Umbilical cord (tissue), 2 donors: Measurements from ENCODE around the gene MCRS1. TPM values are rescaled to one million over a fixed set of nuclear protein-coding genes. Genes with fewer than 3 reads are reported as not detected.

Experiments used
- DNase-seq: peaks from one replicate; pipeline ENCODE4 v3.0.0-alpha.2; 2015; ENCODE audit warnings: low spot score
- total RNA-seq: library from RNA; depleted of rRNA; stranded (reverse); fragments of >200 nt; gene quantifications from one replicate; pipeline ENCODE4 v1.2.3, GENCODE V29; 2014; ENCODE audit warnings: low replicate concordance; ENCODE audit not compliant: insufficient read depth

The MCRS1 gene
- total RNA-seq, 1 donor from 2014 or later, result 36.8 TPM

DNA sequence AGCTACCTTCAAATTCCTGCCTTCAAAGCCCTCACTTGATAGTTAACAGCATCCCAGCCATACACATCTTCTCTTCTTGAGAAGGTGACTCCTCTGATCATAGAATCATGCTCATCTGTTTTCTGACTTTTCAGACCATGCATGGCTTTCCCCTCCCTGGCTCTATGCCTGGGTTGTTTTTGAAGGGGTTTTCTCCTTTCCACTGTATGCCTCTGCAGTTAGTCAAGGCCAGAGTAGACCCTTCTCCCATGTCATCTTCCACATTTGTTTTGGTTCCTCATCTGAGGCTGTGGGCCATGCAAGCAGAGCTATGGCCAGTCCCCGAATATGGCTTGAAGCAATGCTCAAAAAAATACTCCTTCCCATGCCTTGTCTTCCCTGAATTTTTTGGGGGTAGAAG, 14.3 kb upstream of the MCRS1 start:
- DNase-seq, result no peak

DNA sequence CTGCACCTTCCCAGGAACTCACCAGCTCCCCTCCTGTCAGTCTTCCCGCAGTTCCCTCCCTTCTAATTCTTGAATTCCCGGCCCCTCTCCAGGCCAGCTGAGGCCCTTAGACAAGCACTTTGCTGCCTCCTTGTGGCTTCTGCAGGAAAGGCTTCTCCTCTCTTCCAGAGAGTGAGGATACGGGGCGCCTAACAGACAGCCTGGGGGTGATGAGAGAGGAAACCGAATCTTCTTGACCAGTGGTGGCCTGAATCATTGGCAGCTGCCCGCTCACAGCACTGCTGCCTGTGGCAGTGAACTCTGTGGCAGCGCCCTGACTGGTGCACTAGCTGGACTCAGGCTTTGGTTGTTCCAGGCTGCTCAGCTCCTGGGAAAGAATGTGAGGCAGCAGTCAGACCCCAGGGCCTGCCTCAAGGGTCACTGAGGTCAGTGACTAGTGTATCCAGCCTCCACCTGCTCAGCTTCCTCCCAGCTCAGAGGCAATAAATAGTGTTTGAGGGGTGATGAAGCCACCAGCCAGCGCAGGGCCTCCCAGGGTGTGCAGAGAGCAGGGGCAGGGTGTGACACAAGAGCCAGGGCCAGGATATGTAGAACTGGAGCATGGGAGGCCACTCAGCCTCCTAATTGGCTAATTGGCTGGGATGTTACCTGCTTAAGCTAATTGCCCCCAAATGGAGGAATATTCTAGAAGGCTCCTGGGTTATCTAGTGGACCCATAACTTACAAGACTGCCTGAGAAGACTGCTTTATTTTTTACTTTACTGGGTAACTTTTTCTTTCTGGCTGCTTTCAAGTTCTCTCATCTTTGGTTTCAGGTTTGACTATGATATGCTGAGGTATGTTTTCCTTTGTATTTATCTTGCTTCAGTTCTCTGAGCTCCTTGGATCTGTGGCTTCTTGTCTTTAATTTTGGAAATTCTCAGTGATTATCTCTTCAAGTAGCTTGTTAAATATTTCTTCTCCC, 12.9 kb upstream of the MCRS1 start:
- peak; percentile 78 for DNase-seq

DNA sequence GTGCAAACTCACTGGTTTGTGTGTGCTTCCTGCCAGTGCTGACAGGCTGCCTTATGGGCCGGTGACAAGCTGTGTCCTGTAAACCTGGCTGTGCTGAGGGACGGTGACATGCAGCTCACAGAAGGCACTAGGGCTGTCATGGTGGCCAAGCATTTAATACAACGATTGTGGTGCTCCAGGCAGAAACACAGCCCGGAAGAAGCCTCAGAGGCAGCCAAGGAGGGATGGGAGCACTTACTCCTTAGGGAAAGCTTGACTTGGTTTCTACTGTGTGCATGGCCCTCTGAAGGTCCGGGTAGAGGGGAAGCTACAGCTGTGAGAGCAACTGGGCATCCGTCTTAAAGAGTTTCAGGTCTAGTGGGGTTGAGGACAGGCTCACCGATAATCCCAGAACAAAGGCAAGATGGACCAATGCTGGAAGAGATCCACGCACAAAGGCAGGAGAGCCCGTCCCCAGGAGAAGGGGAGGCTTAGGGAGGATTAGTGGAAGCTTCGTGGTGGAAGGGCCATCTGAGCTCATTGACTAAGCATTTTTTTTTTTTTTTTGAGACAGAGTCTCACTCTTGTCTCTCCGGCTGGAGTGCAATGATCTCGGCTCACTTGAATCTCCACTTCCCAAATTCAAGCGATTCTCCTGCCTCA, 10.7 kb upstream of the MCRS1 start:
- DNase-seq, result no peak

DNA sequence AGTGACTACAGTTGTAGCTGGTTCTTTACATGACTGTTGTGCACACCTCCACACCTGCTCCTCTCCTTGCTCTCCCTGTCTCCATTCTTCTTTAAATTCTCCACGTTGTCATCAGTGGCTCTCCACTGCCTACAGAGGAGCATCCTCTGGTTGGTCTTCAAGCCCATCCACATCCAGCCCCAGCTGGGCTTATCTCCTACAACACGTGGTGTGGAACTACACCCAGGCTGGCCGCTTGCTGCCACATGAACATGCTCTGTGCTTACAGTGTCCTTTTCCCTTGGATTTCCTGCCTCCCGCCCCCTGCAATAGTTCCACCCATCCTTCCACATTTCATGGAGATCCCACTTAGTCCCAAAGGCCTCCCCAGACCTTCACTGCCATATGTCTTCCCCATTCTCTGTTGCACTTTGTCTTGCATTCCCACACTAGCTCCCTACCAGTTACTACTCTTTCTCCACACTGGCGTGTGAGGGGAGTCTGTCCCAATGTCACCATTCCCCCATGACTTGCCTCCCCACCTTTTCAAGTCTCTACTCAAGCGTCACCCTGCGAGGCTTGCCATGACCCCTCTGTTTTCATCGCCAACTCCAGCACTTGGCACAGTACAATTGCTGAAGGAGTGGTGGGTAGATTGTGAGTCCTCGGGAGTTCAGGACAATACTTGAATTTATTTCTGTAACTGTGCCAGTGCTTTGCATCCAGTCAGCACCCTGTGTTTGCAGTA, 9.8 kb upstream of the MCRS1 start:
- no peak for DNase-seq

DNA sequence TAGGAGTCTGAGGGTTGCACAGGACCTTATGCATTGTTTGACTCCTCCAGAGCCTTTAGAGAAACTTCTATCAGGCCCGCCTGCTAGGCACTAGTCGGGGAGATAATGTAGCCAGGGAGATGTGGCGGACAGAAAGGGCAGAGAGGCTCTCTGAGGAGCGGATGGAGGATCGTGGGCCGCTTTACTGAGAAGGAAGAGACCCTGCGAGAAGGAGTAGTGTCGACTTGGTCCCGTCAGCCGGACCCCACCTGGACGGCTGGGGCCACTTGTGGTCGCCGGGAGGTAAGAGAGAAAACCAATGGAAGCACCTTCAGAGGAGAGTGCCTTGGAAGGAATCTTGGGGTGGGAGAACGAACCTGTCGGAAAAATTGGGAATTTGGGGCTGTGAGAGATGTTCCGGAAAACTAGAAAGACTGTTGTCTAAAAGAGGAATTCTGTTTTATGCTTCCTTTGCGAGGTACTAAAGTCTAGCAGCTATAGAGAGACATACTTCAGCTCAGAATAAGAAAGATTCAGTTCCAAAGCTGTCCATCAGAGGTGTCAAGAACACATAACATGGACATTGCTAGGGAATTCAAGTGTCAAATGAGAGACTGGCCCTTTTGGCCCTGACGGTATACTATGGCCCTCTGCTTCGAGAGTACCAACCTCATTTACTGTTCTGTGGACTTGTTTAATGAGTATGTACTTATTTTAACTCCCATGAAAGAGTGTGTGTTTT, 660 bp upstream of the MCRS1 start:
- DNase-seq, result no peak

DNA sequence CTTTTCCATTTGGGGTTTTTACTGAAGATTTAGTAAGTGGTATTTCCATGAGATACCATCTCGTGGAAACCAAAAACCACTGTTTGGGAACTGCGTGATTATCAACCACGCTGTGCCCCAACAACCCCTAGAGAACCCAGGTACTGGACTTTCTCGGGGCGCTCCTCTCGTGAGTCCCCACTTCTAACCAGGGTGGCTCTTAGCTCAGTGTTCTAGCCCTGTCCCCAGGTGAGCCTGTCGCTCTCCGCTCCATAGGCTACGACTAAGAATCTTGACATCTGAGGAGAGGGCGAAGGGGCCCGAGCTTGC, 686 bp downstream of the MCRS1 start:
- DNase-seq, result no peak

DNA sequence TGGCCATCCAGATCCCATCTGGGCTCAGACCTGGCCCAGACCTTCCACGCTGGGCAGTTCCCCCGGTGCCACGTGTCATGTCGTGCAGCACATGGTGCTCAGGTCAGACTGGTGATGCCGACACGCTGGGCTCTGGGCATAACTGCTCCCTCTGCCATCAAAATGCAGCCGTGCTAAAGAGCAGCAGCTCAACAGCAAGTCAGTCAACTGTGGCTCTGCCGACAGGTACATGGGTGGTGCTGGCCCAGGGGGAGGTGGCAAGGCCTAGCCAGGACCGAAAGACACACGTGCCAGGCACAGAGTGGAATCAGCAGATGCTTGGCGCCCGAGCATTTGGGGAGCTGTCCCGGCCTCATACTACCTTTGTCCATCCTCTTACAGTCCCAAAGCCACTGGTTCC, 1.6 kb downstream of the MCRS1 start:
- DNase-seq, result no peak

DNA sequence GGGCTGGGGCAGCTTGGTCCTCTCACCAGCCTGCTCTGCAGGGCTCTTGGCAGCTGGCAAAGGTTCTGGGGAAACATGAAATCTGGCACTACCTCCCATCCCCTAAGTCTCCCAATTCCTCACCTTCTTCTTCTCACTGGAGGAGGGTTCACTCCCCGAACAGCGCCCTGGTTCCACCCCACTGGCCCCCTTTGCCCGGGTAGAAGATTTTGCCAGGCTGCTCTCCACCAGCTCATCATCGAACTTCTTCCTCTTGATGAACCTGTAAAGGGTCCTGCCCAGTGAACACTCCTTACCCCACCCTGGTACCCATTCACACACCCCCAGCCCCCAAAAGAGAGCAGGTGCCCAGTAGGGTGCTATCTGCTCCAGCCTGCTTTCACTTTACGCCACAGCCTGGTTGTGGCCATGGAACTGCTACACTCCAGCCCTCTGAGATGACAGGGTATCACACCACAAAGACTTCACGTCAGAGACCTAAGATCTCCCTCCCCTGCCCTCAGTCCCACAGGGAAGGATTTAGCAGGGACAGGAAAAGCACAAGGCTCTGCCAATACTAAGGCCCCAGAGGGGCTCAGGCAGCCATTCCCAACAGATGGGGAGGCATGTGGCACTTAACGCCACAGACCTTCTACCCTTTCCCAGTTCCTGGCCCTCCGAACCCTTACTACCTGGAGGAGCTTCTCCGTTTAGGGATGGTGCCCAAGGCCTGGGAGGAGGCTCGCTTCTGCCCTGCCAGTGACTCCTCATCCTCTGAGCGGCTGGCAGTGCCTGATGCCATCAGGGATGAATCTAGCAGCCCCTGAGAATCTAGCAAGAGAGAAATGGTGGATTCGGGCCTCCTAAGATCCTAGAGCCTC, 2.3 kb downstream of the MCRS1 start:
- no peak for DNase-seq

DNA sequence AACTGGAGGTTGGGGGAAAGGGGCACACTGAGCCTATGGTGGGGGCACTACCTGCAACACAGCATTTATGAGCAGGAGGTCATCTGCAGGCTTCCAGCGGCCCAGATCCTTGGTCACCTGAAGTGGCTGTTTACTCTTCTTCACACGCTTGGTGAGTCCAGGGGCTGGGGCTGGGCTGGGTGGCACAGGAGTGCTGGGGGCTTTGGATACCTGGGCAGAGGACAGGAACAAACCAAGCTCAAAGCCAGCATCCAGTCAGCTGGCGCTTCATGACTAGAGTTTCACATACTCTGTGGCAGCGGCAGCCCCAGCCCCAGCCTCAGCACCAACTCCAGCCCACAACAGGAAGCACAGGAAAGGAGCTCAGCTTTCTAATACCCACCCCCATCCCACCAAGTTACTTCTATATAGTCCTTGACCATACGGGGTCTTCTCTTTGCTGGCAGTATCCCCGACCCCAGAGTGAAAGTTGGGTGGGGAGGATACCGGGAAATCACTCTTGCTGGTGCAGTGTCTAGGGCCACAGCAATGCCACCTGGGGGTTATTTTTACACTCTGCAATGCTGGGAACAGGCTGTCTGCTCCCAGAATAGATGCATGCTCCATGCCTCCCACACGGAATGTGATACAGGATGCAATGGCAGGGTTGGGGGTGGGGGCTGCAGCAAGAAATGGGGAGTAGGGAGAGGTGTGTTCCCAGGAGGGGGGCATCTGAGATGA, 3.1 kb downstream of the MCRS1 start:
- no peak for DNase-seq

DNA sequence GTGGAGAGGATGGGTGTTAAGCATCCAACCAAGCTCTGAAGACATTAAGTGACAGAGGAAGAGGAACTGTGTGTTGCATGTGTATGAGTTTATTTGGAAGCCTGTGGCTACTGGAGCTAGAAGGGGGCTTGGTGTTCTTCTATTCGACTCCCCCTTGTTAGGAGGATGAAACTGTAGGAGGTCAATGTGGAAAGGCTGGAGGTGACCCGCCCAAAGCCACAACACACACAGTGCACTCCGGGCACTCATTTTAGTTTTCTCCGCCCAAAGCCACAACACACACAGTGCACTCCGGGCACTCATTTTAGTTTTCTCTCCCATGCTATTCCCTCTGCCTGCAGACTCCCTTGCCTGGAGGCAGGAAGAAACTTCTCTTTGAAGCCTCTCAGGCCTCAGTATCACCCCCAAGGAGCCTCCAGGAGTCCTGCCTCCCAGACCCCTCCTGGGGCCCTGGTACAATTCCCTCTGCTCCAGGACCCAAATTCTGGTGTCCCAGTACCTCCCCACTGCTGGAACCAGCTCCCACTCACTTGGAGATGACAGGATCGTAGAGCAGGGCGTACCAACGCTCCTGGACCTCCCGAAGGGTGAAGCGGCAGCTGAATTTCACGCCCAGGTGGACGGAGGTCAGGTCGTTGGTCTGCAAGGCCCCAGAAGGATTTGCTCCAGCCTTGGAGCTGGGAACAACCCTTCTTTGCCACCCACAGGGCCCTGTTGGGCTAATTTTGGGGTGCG, 3.8 kb downstream of the MCRS1 start:
- no peak for DNase-seq

DNA sequence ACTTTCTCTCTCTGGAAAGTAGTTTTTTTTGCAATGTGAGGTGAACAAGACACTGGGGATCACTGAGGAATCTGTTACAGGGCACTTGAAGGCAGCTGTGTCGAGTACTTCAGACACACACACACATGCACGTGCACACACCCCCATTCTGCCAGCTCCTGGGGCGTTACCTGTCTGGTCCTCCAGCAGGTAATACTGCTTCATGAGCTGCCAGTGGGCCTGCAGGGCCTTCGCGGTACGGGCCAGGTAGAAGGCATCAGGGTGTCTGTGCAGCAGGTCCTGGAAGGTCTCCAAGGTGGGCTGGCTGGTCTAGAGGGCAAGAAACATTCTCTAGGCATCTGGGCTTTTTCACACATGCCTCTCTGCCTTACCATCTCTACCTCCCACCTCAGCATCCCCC, 5.1 kb downstream of the MCRS1 start:
- no peak for DNase-seq

DNA sequence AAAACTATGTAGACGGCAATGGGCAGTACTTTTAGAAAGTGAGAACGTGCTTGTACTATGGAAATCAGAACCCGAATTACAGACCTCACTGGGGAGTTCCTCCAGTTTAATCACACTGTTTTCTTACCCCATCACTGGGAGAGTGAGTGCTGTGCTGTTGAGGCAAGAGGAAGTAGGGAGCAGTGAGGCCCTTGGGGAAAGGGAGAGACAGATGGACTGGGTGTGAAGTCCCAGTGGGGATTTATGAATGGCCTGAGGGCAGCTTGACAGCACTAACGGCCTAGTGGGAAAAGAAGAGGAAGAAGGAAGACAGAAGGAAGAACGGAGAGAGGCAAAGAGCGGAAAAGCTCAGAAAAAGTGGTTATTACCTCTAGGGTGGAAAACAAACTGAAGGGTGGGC, 5.7 kb downstream of the MCRS1 start:
- DNase-seq, result no peak

DNA sequence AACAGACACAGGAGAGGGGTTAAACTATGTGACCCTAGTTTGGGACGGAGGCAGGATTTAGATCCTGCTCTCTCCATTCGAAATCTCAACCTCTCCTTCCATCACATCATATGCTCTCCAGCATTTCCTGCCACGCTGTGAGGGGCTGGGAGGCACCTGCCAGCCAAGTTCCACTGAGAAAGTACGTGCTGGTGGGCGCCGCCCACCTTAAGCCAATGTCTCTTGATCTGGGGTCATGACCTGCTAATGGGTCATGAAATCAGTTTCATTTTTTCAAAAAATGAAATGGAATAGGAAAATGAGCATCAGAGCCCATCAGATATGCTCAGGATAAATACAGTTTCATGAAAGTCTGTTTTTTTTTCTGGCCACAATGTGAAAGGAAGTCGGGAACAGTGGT, 7.2 kb downstream of the MCRS1 start:
- DNase-seq, result no peak

DNA sequence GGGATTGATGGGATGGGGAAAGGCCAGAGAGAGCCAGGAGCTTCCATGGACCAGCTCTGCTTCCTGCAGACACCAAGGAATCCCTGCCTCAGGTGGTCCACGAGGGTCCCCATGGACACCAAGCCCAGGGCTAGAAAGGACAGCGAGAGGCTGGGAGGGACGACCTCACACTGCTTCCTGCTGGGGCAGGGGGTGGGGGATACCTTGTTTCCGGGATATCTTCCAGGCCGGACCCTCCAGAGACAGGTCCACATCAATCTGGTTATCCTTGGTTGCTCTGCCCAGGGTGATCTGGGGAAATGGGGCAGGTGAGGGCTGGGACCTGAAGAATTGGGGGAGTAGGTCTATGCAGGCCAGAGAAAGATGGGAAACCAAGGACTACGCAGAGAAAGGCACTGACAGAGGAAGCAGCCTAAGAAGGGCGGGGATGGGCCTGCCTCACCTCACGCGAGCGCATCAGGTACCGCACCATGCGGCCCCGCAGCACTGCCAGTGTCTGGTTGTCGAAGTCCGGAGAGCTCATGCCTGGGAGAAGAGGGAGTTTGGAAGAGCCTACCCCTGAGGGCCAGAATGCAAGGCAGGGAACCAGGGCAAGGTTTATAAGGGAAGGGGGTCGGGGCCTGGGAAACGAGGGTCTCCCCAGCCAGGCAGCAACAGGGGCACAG, 8.8 kb downstream of the MCRS1 start:
- DNase-seq, result no peak

DNA sequence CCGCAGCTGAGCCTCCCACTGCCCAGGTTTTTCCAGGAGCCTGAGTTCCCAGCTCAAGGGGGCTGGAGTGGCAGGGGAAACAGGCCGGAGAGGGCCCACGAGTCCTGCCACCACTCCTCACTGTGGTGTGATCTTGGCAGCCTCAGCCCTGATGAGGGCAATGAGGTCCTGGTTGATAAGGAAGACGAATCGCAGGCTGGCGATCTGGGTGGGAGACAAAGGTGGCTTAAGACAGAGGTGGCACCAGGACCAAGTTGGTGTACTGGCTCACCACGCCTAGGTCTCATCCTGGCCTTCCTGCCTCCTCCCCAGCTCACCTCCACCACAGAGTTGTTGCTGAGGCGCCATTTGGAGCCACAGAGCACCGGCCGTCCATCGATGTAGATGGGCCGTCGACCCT, 9.4 kb downstream of the MCRS1 start:
- no peak for DNase-seq

DNA sequence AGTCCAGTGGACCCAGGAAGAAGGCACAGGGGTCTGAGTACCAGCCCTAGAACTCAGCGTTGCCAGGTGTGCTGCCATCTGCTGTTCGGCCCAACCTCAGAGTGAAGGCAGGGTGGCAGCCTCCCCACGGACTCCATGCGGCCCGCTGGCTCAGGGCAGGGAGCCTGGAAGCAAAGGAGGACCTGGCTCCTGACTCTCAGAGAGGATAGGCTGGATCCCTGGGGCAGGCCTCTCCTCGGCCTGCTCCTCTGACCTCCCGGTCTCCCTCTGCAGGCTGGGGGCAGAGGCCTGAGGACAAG, 10.1 kb downstream of the MCRS1 start:
- DNase-seq, result no peak

DNA sequence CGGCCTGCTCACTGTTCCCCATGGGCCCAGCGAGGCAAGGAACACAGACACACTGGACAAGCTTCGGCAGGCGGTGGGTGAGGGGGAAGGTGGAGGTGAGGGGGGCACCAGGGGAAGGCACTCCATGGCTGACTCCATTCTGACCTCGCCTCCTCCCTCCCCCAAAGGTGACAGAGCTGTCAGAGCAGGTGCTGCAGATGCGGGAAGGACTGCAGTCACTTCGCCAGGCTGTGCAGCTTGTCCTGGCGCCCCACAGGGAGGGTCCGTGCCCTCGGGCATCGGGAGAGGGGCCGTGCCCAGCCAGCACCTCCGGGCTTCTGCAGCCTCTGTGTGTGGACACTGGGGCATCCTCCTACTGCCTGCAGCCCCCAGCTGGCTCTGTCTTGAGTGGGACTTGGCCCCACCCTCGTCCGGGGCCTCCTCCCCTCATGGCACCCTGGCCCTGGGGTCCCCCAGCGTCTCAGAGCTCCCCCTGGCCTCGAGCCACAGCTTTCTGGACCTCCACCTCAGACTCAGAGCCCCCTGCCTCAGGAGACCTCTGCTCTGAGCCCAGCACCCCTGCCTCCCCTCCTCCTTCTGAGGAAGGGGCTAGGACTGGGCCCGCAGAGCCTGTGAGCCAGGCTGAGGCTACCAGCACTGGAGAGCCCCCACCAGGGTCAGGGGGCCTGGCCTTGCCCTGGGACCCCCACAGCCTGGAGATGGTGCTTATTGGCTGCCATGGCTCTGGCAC, 10.6 kb downstream of the MCRS1 start:
- DNase-seq, result no peak

DNA sequence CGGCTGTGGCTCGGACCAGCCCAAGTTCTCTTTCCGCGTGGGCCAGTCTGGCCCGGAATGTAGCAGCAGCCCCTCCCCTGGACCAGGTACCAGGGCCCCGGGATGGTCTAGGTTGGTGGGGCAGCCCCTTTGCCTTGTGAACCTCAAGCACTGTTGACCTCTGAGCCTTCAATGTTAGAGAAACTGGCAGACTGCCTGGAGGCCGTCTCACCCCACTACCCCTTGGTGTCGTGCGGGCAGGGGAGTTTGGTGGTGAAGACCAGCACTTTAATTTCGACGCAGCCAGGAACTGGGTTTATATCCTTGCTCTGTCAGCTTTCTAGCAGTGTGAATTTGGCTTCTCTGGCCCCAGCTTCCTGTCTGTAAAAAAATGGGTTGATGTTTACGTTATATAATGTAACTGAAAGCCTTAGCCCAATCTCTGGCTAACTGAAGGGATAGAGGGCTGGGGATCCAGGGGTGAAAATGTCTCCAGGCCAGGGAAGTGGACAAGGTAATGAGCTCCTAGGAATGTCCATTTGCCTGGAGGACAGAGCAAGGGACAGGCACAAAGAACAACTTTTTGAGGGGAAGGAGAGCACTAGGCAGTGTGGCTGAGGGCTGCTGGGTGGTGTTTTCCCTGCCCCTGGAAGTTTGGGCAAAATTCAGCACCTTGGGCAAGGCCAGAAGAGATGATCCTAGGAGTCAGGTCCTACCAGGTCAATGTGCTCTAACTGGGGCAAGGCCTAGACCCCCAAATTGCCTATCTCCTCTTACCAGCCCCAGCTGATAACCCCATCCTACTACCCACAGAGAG, 11.4 kb downstream of the MCRS1 start:
- DNase-seq, result no peak
